HG03565 (cell line): Measurements from ENCODE around the gene RNF113B.

Experiments used
- ATAC-seq: cut with Tn5 transposase; IDR thresholded peaks from one replicate; pipeline ENCODE4 v1.9.1; 2021; ENCODE audit warnings: mild to moderate bottlenecking, moderate library complexity; ENCODE audit not compliant: unreplicated experiment

RNF113B gene

DNA sequence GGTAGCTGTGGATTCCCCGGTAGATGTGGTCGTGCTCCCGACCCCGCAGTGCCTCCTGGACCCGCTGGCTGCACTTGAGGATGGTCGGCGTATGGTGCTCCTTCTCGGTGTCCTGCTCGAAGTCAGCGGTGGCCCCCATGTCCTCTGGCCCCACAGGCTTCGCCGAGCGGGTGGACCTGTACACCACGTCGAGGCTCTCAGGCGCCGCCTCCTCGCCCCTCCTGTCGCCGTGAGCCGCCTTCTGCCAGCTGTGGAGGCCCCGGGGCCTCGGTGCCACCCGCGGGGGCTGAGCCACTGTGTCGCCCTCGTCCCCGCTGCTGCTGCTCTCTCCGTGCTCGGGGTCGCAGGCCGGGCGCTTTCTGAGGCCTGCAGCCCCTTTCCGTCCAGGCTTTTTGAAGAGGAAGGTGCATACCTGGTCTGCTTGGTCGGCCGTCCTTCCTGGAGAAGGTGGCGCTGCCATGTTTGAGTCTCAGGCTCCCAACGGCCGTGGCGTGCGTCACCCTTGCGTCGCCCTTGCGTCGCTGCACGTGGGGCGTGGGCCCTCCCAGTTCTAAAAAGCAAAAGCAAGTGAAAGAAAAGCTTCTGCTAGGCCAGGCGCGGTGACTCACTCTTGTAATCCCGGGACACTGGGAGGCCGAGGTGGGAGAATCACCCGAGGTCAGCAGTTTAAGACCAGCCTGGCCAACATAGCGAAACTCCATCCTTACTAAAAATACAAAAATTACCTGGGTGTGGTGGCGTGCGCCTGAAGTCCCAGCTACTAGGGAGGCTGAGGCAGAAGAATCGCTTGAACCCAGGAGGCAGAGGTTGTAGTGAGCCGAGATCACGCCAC lies at the start of gene RNF113B:
Gene RNF113B, minus strand, starts transcription at position 493 of the 832 bp plus-strand sequence. Its CDS starts 33 bp downstream, at position 460.
- no peak for ATAC-seq

DNA sequence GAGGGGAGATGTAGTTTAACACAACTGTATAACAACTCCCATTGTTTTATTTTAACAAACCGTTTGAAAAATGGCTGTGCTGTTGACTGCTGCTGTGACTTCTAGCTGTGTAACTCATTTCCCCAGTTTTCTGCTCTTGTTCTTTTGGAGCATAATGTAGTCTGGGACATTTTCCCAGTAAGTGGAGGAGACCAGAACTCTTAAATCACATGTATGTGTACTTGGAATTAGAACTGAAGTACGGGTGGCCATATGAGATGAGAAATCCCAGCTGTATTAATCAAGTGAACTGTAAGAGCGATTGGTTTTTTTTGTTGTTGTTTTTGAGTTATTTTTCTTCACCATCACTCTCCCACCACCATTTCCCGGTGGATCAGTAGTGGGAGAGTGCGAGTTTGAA lies 49.4 kb upstream of the RNF113B start:
- ATAC-seq: no peak

DNA sequence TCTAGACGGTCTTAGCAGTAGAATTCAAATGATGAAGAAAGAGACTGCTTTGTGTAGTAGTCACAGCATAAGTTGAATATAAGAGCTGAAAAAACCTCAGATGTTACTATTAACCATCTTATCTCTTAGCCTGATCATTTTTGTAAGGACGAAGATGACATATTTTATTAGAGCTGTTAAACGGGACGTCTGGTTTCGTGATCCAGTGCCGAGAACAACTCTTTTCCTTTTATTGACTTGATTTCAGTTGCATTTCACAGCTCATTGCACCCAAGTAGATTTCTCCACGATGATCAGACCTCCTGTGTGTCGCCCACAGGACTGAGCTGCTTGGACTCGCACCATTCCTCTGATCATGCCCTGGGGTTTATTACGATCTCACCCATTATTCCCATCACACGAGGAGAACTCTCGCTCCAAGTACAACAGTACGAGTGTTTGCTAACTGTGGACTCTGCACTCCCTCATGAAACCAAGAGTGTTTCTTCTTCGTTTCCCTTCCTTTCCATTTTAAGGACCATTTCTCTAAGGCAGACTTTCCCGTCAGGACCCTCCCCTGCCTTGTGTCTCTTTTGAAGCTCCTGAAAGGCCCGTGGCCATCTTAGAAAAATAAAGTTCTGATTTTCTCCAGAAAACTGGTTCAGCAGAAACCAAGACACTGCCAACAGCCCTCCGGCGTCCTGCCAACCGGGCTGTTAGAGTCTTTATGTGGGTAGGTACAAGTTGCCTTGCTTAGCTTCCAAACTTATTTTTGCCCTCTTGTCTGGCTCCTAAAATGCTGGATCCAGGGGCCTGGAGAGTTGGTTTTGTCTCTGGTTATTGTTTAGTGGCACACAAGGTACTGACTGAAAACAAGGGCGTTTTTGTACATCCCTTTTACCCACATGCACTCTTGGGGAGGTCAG lies 48.2 kb upstream of the RNF113B start:
- no peak for ATAC-seq

DNA sequence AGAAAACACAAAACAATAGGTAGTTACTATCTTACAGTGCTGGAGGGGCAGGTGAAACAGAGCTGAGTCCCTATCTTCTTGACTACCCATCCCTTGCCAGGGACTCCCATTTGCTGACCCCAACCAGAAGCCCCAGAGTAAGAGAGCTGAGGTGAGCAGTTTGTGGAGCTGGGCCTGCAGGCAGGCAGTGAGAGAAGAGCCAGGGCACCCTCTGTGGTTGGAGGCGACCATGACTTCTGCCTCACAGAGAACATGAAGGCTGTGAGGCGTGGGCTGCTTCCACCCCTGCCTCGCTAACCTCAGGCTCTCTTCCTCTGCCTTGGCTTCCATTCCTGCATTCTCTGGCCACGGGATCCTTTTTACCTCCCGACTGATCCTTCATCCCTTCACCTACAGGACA lies 47.5 kb upstream of the RNF113B start:
- ATAC-seq: no peak

DNA sequence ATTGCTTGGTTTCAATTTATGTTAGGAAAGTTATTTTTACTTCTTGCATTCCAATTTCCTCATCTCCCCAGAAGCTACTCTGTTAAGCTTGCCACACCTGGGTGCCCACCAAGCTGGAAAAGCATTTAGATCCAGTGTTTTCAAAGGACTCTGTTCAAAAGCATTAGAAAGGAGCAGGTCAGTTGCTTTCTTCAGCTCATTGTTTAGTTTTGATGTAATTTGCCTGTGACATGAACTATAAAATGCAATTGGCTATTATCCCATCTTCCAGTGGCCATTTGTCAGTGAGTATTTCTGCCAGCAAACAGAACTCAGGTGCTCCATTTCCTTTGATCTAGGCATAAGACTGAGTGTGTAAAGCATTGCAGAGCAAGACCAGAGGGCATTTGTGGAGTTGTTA lies 46.7 kb upstream of the RNF113B start:
- no peak for ATAC-seq

DNA sequence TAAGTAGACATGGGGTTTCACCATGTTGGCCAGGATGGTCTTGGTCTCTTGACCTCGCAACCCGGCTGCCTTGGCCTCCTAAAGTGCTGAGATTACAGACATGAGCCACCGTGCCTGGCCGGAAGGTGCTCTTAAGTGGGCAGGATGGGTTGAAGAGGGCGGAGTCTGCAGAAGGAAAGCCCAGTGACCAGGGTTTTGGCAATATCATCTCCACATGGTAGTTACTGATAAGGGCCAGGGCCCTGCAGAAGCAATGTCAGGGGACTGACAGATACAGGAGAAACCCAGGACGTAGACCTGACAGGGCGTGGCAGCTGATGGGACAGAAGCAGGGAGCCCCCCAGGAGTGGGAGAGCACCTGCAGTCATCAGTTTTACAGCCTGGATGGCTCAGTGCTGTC lies 45.7 kb upstream of the RNF113B start:
- ATAC-seq: no peak

DNA sequence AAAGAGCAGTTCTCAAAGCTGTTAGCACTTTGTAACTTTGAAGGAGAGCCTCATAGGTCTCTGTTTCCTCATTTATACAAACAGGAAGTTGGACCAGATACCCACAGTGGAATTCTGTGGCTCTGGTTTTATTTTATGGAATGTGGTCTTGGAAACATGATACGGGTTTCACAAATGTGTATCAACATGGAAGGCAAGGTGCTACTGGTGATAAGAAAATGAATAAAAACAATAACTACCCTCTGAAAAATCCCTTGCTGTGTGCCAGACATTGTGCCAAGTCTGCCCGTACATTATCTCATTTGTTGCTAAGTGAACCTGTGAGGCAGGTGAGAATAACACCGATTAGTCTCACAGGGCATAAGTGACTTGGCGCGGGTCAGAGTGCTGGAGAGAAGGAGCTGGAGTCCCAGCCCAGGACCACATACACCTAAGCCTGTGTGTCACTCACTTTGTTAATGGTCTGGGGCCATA lies 45.0 kb upstream of the RNF113B start:
- no peak for ATAC-seq

DNA sequence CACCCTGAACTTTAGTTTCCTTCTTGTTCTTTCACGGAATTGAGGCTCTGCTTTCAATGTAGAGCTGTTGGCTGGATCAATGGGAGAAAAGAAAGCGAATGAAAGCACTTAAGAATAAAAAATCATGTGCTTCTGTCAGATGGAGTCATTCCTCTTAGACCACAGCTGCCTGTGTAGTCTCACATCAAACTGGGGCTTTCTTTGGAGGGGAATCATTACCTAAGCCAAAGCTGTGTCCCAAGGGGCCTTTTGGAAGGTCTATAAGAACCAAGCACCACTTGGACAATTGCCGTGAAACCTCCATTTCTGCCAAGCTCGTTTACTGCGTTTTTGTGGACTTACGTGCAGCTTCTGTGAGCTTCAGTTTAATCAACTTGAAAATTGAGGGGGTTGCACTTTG lies 44.2 kb upstream of the RNF113B start:
- ATAC-seq: no peak

DNA sequence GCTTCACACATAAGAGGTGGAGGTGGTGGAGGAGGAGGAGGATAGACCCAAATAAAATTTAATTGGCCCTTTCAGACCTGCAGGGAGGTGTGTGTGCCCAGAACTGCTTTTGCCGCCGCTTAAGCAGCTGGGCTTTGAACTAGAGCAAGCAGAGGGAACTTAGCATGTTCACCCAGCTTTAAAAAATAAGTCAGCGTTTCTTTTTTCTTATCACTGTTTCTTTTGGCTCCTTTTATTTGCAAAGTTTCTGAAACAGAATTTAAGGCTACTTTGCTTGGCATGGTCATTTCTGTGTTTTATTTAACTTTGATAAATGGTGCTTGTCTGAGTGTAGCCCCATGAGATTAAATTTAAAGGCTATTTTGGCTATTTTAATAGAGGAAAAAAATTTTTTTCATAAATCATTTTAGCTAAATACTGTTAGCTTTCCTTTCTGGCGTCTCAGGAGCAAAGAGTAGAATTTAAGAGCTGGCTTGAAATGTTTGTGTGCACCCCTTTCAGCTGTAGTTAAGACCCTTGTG lies 43.3 kb upstream of the RNF113B start:
- no peak for ATAC-seq

DNA sequence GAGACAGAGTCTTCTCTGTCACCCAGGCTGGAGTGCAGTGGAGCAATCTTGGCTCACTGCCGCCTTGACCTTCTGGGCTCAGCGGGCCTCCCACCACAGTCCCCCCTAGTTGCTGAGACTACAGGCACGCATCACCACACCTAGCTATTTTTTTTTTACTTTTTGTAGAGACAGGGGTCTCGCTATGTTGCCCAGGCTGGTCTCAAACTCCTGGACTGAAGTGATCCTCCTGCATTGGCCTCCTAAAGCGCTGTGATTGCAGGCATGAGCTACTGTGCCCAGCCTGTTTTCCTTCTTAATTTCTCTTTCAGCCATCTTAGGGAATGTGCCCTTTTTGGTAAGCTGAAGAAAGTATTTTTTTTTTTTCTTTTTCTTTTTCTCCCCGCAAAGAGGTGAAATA lies 42.6 kb upstream of the RNF113B start:
- ATAC-seq: no peak

DNA sequence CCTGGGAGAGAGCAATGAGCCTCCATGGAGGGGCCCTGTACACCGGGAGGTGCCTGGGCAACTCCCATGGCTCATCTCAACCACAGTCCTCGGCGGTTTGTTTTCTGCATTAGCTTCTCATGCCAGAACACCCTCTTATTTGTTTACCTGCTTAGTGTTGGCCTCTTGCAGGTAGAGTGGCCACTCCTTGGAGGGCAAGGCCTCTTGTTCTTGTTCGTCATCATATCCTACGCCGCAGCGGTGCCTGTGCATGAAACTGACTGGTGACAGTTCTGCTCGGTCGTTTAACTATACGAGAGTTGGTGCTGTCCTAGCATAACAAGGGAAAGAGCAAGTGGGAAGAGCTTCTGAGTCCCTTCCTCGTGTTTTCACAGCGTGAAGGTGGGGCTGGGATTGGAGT lies 40.5 kb upstream of the RNF113B start:
- no peak for ATAC-seq

DNA sequence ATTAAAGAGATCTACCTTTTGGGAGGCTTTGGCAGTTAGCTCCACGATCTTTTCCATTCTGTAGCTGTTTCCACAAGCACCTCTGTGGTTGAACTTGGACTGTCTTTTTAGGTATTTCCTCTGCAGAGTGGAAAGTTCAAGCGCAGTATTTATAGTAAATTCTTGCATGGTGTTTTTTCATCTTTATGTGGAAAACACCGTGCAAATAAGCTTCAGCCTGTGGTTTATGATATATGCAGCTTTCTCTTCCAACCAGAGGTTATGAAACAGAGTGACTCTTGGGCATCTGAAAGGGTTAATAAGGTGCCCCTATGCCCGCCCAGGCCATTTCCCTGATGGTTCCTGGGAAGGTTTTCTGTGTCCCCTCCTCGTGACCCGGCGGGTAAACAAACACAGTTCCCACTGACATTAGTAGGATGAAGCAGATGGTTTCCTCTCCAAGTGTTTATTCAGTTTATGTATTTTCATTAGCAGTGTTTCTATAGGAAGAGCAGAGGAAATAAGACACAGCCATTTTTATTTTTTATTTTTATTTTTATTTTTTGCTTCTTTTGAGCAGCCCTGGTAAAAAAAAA lies 39.7 kb upstream of the RNF113B start:
- ATAC-seq: no peak

DNA sequence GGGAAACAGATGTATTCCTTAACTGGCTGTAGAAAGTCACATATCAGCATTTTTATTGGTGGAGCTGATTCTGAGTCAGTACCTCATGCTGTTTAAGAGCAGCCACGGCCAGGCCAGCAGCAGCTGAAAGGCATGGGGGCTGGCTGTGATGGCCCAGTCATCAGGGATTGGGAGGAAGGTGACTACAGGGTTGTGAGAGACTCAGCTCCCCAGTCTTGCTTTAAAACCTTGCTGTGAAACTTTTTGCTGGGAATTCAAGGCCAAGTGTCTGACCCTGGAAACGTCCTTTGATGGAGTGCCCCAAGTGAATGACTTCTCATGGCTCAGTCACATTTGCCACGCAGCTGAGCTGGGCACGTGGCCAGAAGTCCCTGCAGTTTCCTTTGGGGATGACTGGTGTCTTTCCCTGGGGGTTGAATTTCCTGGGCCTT lies 39.1 kb upstream of the RNF113B start:
- ATAC-seq: no peak

DNA sequence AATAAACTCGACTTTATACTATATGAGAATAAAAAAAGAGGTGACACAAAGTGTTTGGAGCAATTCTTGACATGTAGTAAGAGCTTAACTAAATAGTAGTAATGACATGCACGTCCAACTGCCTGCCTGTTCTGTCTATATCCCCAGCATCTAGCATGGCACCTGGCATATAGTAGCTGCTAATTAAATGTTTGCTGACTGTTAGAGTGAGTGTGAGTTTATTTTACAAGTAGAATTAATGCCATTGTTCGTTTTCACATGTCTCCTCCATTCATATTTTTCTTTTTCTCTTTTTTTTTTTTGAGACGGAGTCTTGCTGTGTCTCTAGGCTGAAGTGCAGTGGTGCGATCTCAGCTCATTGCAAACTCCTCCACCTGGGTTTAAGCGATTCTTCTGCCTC lies 38.4 kb upstream of the RNF113B start:
- no peak for ATAC-seq

DNA sequence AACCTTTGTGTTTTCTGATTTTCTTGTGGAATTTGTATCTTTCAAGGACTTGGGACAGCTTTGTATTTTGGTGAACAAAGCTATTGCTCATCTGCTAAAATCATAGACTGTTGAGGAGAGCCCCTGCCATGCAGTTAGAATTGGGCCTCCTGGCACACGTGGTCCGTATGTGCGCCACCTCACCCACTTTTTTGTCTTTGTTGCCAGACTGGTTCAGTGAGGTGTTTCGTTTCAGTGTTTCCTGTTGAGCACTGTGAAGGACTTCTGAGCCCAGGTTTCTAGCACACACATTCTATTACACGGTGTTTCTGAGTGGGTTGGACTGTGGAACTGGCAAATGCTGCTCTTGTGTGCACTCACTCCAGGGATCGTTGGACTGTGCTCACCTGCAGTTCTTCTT lies 37.6 kb upstream of the RNF113B start:
- ATAC-seq: no peak

DNA sequence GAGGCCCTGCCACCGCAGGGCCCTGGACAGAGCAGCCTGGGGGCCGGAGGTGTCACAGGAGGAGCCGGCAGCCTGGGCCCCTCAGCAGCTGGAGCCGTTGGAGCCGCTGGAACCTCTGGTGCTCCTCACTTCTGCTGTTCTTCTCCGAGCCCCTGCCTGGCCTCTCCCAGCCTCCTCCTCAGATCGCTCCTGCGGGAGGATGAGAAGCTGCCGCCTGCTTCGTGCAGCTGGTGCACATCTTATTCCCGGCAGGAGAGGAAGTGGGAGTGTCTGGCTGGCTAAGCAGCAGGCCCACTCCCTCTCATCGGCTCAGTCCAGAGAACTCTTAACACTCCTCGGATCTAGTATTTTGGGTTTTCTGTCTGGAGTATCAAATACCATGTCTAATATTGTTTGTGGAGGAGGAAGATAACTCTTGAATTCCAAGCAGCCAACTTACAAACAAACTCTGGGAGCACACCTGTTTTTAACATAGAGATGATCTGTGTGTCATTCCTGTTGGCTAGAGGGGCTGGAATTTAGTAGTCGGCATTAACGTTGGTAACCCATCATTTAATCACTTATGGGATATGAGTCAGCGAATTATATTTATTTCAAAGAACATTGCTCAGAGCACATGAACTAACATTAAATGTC lies 37.1 kb upstream of the RNF113B start:
- ATAC-seq: no peak

DNA sequence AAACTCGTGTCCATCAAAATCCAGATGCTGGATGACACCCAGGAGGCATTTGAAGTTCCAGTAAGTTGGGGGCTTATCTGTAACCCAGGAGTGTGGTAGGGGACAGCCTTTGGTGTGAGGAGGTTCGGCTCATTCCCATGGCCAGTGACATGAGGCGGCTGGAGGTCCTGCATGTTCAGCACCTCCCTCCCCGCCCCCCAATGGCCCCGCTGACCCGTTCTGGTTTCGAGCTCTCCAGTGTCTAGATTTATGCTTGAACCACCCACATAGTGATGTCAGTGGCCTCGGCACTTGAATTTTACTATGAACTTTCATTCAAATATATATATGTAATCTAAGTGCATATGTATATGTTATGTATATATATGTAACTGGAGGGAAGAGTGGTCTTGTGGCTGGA lies 36.3 kb upstream of the RNF113B start:
- ATAC-seq: no peak

DNA sequence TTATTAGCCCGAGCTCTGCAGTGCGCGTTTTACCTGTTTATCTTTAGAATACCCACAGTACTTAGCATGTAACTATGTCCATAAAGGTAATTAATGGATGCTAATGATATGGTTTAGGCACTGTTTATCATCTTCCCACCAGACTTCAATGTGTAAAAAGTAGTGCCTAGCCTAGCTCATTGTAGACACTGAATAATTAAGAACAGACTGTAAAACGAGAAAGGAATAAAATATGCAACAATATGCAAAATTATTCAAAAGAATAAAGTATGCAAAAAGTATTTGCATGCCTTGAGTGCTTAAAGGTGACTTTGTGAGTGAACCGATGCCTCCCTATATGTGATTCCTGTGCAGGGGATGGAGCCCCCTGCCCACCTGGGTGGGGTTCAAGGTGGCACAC lies 35.7 kb upstream of the RNF113B start:
- no peak for ATAC-seq

DNA sequence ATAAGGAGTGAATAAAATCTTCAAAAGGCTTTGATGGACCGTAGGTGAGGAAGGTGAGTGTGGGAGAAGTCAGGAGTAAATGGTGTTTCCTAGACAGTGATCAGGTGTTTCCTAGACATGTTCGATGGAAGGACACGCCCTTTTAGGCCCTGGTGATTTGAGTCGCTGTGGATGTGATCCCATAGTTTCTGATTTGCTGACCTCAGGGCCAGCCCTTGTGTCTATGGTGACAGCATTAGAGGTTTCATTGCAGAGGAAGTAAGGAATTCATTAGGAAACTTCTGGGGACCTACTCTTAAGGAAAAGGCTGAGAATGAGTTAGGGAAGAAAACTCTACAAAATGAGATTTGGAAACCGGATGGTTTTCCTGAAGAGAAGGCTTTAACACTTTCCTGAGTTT lies 31.5 kb upstream of the RNF113B start:
- ATAC-seq: no peak

DNA sequence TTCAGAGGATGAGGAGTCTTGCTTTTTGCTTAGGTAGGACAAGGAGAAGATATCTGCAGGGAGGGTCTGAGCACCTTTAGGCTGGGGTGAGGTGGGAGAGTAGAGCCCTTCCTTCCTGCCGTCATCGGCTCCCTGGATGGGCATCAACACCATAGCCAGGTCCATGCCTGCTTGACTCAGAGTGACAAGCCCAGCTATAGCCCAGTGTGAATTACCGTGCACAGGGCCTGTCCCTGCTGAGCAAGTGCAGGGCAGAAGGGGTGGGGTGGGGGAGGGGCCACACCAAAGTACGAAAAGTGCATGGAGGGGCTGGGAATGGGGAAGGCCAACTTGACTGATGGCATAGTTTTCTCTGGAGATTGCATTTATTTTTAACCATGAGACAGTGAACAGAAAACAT lies 30.3 kb upstream of the RNF113B start:
- ATAC-seq: no peak

DNA sequence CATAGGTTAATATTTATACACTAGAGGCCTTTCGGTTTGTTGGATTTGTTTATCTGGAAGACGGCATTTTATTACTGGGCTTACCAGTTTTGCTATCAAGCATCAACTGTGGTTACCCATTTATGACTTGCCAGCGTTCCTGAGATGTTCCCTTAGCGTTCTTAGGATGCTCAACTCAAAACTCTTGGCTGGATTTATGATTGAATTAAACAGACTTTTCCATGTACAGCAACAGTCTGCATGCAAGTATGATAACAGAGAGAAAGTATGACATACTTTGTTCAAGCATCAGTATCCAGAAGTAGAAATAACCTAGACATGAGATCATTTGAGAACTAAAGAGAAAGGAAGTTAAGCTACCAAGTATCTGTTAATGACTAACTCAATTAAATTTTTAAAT lies 29.9 kb upstream of the RNF113B start:
- no peak for ATAC-seq
